Mesenteric fat pad (tissue), 1 donor: ENCODE data around the gene ZBTB20. TPM values are rescaled to one million over a fixed set of nuclear protein-coding genes. Genes with fewer than 3 reads are reported as not detected.
"Not testable (repeated sequence)": the region's sequence is repeated elsewhere in the genome, so short reads cannot be mapped to it uniquely, and the experiment has no call there.

ENCODE experiments used
- DNase-seq: peaks from one replicate; pipeline ENCODE4 v3.0.0-alpha.2; 2020; ENCODE audit warnings: low spot score
- total RNA-seq: library from RNA; stranded (reverse); fragmentation: NEBNext Ultra II Directional; extraction: Animal tissue kit (Norgen Biotek cat#: 25700); gene quantifications from one replicate; pipeline ENCODE4 v1.2.1, GENCODE V29; 2021
- donor health status: DM: yes; HTN: yes; CAD: no.

Gene ZBTB20
- total RNA-seq, 1 donor from 2014 or later, result 54.4 TPM

- DNase-seq, result no peak
These were observed 456.2 kb downstream of the ZBTB20 start for GRCh38 chr3:114690911-114691310.

DNA sequence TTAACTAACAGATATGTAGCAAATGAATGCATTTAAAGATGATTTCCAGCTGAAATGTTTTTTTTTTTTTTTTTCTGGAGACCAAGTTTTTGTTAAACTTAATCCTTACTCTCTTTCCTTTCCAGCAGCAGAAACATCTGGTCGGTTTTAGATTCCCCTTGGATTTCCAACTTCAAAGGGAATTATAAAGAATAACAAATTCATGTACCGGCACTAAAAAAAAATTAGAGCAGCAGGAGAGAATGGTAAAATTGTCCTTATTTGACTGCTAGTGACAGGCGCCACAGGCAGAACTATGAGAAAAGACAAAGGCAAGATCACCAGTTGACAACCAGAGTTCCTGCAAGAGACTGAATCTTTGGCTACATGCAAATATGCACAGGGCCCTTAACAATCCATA, 459.9 kb downstream of the ZBTB20 start:
- DNase-seq, result no peak

DNA sequence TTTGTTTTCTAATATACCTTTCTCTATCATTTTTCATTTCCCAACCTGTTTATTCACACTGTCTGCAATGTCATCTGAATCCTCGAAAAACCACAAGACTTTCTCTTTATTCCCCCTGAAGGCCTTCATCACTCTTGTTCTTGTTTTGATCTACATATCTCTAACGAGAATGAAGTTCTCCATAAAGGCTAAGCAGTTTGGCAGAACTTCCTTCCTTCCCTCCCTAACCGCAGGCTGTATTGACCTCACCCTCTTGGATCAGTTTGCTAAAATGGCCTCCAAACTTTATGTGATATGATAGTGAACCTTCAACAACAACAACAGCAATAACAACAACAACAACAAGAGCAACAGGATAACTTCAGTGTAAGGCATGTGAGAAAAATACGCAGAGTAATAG, 460.5 kb downstream of the ZBTB20 start:
- no peak for DNase-seq

DNA sequence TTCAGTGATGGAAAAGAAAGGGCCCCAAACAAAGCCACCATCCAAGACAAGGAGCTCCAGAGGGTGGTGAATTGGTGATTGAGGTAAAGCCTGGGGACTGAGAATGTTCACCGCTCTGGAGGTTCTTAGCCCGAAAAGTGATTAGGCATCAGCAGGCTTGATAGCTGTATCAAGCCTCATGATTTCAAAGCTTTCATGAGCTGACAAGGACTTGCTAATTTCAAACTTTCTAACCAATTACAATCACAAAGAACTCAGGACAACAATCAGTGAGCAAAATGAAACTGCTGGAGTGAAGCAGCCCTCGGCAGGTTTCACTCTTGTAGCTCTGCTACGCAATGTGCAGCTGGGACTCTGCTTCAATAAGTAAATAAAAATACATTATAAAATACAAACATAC, 461.9 kb downstream of the ZBTB20 start:
- DNase-seq, result no peak

DNA sequence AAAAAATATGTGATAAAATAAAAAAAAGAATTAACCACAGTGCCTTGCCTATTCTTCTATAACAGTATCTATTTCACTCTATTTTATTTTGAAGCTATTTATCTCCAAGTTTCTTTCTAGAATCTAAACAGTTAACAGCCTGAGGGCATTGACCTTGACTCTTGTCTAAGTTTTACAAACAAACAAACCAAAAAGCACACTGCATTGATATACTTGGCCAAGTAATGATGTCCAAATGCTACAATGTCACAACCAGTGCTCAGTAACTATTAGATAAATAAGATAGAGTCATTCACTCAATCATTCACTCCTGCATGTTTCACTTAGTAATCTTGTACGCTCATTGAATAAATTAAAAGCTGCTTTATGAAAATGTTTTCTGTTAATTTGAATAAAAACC, 466.8 kb downstream of the ZBTB20 start:
- no peak for DNase-seq

DNA sequence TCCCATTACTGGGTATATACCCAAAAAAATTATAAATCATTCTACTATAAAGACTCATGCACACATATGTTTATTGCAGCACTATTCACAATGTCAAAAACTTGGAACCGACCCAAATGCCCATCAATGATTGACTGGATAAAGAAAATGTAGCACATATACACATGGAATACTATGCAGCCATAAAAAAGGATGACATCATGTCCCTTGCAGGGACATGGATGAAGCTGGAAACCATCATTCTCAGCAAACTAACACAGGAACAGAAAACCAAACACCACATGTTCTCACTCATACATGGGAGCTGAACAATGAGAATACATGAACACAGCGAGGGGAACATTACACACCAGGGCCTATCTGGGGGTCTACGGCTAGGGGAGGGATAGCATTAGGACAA, 467.3 kb downstream of the ZBTB20 start:
- not testable (repeated sequence) for DNase-seq

DNA sequence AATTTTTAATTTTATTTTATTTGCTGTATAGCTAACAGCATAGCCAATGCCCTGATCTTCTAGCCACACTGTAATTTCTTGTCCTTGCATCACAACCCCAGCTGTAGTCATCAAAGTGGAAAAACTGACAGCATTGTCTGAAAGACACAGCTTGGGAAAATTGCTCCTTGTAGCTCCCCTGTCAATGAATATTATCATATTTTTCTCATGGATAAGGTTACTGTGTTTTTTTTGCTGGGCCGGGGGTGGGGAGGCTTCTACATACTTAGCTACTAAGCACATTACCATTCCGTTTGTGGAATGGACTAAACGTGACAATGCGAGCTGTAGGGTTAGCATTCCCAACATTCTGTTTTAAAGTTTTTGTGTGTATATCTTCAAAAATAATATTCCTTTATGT, 472.0 kb downstream of the ZBTB20 start:
- DNase-seq, result no peak

GRCh38 chr3:114674036-114674435, 473.1 kb downstream of the ZBTB20 start:
- DNase-seq, result no peak

DNA sequence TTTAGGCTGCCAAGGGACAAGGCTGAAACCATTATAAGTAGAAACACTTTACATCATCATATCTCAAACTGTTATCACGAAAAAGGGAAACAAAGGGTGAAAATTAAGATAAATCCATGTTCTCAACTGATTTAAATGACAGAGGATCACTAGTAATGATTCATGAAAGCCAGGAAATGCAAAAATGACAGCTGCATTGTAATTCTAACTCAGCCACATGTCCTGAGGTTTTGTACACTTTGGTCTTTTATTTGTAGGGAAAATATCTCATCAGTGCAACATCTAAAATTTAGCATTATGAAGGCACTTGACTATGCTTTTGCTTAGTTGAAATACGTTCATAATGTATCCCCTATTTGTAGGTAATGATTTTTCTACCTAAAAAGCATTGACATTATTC, 473.6 kb downstream of the ZBTB20 start:
- DNase-seq, result no peak

DNA sequence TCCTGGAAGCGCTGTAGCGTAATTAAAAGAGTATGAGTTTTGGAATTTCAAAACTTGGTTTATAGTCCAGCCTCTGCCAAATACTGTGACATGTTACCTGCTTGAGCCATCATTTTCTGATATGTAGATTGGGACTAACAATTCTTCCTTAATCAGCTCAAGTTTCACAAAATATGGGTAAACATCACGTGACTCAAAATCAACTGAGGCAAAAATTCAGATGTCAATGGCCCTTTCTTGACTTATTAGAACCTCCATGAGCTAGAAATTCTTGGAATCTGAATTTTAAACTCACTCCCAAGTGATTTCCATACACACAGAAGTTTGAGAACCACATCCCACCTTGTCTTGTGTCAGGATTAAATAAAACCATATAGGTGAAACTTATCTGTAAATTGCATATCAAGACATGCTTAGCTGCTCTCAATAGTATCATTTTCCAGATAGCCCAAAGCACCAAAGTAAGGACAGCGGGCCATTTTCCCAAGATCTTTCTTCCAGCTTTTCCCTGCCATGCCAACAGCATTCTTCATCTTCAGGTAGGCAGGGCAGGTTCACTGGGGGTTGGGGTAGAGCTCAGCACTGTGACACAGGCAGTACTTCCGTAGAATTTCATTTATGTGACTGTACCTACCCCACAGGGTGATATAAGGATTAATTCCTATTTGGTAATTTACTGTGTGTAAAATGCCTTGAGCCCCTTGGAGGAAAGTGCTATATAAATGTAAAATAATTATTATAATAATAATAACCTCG, 474.2 kb downstream of the ZBTB20 start:
- no peak for DNase-seq

DNA sequence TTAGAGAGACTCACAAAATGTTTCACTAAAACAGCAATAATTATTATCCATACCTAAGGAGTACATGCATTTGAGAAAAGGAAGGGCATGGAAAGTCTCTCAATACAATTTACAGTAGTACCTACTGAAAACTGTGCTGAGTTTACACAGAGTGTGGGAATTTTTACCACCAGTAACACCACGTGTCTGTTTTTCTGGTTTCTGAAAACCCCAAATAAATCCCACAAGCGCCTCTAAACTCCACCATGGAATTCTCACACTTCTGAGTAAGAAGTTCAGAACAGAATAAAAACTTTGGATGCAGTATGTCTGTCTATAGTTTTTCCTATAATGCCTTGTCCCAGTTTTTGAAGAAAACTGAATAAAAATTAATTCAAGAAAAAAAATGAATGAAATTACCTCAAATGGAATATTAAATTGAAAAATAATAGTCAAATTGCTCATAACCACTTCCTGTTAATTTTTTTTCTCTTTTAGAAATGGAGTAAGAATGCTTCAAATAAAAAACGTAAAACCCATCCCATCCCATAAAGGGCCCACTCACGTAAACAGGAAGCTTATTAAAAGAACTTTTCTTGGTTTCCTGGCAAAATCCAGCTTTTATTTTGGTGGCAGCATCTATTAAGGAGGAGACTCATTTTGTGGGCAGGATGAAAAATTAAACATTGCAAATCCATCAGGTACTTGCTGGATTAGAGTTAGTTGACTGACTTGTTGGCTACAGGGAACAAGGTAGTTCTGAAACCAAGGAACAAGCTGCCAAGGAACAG, 475.2 kb downstream of the ZBTB20 start:
- no peak for DNase-seq

- DNase-seq, result no peak
These were observed 477.5 kb downstream of the ZBTB20 start for GRCh38 chr3:114669614-114670013.

DNA sequence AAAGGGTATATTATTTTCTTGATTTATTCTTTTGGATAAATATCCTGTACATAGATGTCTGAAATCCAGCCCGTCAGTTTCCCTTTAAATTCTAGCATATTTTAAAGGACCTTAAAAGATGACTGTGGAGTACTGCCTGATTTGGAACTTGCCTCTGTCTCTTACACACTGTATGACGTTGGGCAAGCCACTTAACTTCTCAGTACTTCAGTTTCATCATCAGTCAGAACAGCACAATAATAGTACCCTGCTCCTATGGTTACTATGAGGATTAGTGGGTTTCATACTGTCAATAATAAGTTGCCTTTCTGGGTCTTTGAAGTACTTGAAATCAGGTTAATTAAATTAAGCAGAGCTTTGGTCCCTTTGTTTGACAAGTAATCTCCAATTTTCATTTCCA, 479.0 kb downstream of the ZBTB20 start:
- DNase-seq, result no peak

DNA sequence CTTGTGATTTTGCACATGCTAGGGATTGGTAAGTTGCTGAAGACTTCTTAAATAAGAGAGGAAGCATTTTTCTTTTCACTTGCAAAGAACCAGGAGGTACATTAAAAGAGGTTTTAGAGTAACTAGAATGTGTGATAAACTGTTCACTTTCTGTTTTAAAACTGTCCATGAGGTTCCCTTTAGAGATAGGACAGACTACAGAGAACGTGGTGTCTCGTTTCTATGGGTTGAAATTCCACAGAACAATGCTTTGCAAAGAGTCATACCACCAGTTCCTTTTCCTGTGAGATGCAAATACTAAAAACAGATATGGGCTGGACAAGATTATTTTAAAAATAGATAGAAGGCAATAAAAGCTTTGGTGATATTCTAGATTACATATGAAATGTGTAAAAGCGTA, 480.5 kb downstream of the ZBTB20 start:
- DNase-seq, result no peak

- DNase-seq, result no peak
These were observed 483.1 kb downstream of the ZBTB20 start for GRCh38 chr3:114664006-114664405.

- DNase-seq, result no peak
These were observed 486.3 kb downstream of the ZBTB20 start for GRCh38 chr3:114660808-114661207.

DNA sequence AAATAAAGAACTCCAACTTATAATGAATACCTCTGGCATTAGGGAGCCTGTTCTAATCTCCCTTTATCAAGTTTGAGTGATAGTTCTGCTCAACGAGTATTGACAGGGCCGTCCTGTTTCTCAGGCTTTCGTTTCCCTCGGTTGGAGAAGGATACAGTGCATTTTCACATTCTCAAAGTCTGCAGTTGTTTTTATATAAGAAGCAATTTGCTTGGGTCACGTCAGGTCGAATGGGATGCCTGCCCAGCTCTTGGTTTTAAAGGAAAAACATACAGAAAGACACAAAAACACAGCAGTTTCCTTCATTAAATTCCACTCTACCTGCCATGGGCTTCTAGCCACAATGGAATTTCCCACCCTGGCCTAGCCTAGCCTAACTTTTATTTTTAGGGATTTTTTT, 487.0 kb downstream of the ZBTB20 start:
- DNase-seq, result no peak

DNA sequence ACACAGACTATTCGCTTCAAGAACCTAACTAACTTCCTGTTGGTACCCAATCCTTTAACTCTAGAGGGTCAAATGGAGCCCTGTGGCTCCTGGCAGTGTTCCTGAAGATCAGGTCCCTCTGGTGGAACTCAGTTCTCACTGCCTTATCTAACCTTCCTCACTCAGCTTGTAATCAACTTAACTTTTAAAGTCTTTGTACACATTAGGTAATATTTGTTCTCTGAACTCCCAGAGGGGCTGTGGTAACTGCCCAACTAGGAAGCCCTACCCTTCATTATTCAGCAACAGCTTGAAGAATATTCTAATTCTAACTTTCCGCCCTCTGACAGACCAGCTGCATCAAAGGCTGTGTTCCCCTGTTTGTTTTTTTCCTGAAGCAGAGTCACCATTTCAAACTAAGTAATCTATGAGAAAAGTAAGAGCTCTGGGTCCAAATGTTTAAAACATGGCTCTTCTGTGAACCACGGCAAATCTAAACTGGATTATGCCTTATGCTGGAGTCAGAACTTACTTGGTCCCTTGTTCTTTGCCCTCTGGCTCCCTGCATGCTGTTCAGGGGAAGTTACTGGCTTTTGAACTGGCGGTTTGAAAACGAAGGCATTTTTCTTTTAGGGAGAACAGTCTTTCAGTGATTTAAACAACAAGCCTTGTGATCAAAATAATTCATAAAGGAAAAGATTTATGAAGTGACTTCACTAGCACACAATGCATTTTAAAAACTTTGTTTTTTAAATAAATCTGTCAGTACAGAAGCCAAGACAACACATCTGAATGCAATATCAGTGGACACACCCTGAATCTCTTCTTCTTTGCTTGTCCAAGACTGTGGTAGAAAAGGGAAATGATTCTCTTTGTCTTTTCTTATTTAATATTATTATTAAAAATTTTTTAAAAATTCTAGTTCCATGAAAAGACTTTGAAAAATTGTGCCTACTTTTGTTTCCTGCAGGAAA, 487.7 kb downstream of the ZBTB20 start:
- DNase-seq, result no peak

GRCh38 chr3:114651555-114651954, 495.5 kb downstream of the ZBTB20 start:
- no peak for DNase-seq

- no peak for DNase-seq
These were observed 496.3 kb downstream of the ZBTB20 start for GRCh38 chr3:114650808-114651207.

GRCh38 chr3:114649331-114649730, 497.8 kb downstream of the ZBTB20 start:
- no peak for DNase-seq

DNA sequence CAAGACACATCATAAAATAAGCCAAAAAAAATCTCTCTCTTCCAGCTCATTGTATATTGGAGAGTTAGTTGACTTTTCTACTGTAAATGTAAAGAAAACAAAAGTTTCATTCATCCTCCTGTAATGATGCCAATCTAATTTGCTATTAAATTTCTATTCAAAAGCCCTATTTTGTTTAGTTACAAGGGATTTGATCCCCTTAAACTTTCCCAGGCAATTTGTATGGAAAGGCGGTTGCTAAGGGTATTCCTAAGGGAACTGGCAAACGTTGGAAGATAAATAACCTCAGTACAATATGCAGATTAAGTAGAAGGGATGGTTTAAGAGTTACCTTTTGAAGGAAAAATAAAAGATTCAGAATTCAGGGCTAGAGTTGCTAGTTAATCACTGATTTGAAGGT, 500.6 kb downstream of the ZBTB20 start:
- DNase-seq, result no peak
